Keratinocyte (primary cell): ENCODE measurements around the gene DPP7.

Experiments
- CTCF ChIP-seq, 3 experiments: IDR thresholded peaks in 1 of 3; conservative IDR thresholded peaks in 1 of 3; optimal IDR thresholded peaks in 1 of 3; 2 replicates in 2 of 3; 3 replicates in 1 of 3; pipeline versions ENCODE3 to v1.5.1; 2011; ENCODE audit warnings: low read length in 3 of 3, mild to moderate bottlenecking in 3 of 3, moderate library complexity in 2 of 3, control low read depth in 1 of 3, inconsistent platforms in 1 of 3; ENCODE audit not compliant: insufficient read depth in 2 of 3; ENCODE audit errors: extremely low read depth in 1 of 3
- EZH2 ChIP-seq: IDR thresholded peaks from one replicate; pipeline ENCODE4 v1.6.1; 2012; ENCODE audit warnings: inconsistent platforms, mild to moderate bottlenecking, low read length, moderate library complexity

- TF ChIP-seq CTCF (optimal IDR thresholded peaks at IDR 0.05 in 1 of 3, IDR thresholded peaks at IDR 0.05 in 1 of 3, conservative IDR thresholded peaks at IDR 0.05 in 1 of 3; ENCODE audit: extremely low read depth in 1 of 3, insufficient read depth in 2 of 3, low read length in 3 of 3) (no peak), EZH2 (no peak)
These were observed 24.4 kb upstream of the DPP7 start, which contains the start of gene GRIN1 for GRCh38 chr9:137138722-137139467.
